ENCODE data around the gene ITGA11.

Gene ITGA11

GRCh38 chr15:68407886-68408881, 23.8 kb downstream of the ITGA11 start:
- no peak for DNase-seq
- Histone ChIP-seq H3K36me3 (no peaks in the 10 kb centered on the region), H3K4me3 (ENCODE audit: low read depth, low read length) (no peak overlapping the region), H3K4me1 (no peaks in the 10 kb centered on the region), H3K9me3 (no peaks in the 10 kb centered on the region), H3K27me3 (no peaks in the 10 kb centered on the region)
- TF ChIP-seq CTCF (IDR thresholded peaks at IDR 0.05; ENCODE audit: low read depth, low read length), result no peak

GRCh38 chr15:68407141-68407885, 24.6 kb downstream of the ITGA11 start:
- no peak for DNase-seq

GRCh38 chr15:68405378-68406250, 26.3 kb downstream of the ITGA11 start:
- Histone ChIP-seq H3K4me3 (ENCODE audit: low read depth, low read length) (no peak overlapping the region), H3K9me3 (no peaks in the 10 kb centered on the region), H3K36me3 (no peaks in the 10 kb centered on the region), H3K4me1 (no peaks in the 10 kb centered on the region), H3K27me3 (no peaks in the 10 kb centered on the region)
- DNase-seq, result no peak
- TF ChIP-seq CTCF (IDR thresholded peaks at IDR 0.05; ENCODE audit: low read depth, low read length), result no peak

More at GRCh38 chr15:68407141-68407885, 24.6 kb downstream of the ITGA11 start:
- TF ChIP-seq CTCF (IDR thresholded peaks at IDR 0.05; ENCODE audit: low read depth, low read length), result no peak
- H3K4me3 ChIP-seq (ENCODE audit: low read depth, low read length), result no peak overlapping the region
- H3K4me1 ChIP-seq, result no peaks in the 10 kb centered on the region
- H3K27me3 ChIP-seq, result no peaks in the 10 kb centered on the region
- H3K9me3 ChIP-seq, result no peaks in the 10 kb centered on the region
- H3K36me3 ChIP-seq, result no peaks in the 10 kb centered on the region

- no peak overlapping the region for H3K4me3 ChIP-seq (ENCODE audit: low read depth, low read length)
- H3K36me3 ChIP-seq, result no peaks in the 10 kb centered on the region
- TF ChIP-seq CTCF (IDR thresholded peaks at IDR 0.05; ENCODE audit: low read depth, low read length), result no peak
- H3K27me3 ChIP-seq, result no peaks in the 10 kb centered on the region
- H3K4me1 ChIP-seq, result no peaks in the 10 kb centered on the region
- no peak for DNase-seq
- H3K9me3 ChIP-seq, result no peaks in the 10 kb centered on the region
Measured at GRCh38 chr15:68404056-68404798, 27.7 kb downstream of the ITGA11 start.

- Histone ChIP-seq H3K9me3 (no peaks in the 10 kb centered on the region), H3K36me3 (no peaks in the 10 kb centered on the region), H3K4me3 (ENCODE audit: low read depth, low read length) (no peak overlapping the region), H3K4me1 (no peaks in the 10 kb centered on the region), H3K27me3 (no peaks in the 10 kb centered on the region)
- no peak for DNase-seq
- TF ChIP-seq CTCF (IDR thresholded peaks at IDR 0.05; ENCODE audit: low read depth, low read length), result no peak
Measured at GRCh38 chr15:68403161-68403941, 28.6 kb downstream of the ITGA11 start.

Data from BE2C (cell line).